K562 (cell line): ENCODE measurements around the gene CYSTM1. TPM values are rescaled to one million over a fixed set of nuclear protein-coding genes. Genes with fewer than 3 reads are reported as not detected.

ENCODE experiments used
- ATAC-seq: fragments of 200-7000 bp; cut with Tn5 transposase; 3 replicates; pipeline ENCODE4 v1.9.1; 2020; ENCODE audit warnings: moderate library complexity
- BruUV-seq: library from RNA; stranded (reverse); fragments of 400-500 nt; replicated peaks from 2 replicates; lab custom pipeline; 2021; lab: Mats Ljungman, UMichigan
- CTCF ChIA-PET: fragments of 300-600 bp; formaldehyde crosslinking; extraction: SDS; loops from one replicate; lab custom pipeline; 2021; ENCODE audit warnings: low intra/inter-chr PET ratio; lab: Yijun Ruan, JAX
- POLR2A ChIA-PET: fragments of 300-600, 350-650 bp; sonication (Branson Sonifier 250); formaldehyde crosslinking; extraction: SDS; loops from one replicate; lab custom pipeline; 2021; ENCODE audit warnings: antibody characterized with exemption, inconsistent platforms; lab: Yijun Ruan, JAX
- DNase-seq, 4 experiments: peaks; one replicate each; pipeline versions ENCODE4 v3.0.0 to v3.0.0-alpha.2; 2011 to 2018; ENCODE audit warnings: low spot score in 3 of 4, mixed read lengths in 3 of 4; ENCODE audit errors: extremely low read depth in 1 of 4
- FAIRE-seq: peaks from 2 replicates; lab custom pipeline; 2011; peaks lifted over from hg19 to GRCh38; lab: Jason Lieb, UNC
- H2AFZ ChIP-seq: 2 replicates; pipeline ENCODE4 v1.6.0; 2011; ENCODE audit warnings: low read depth, low read length, control low read depth, inconsistent platforms
- H3K27ac ChIP-seq: fragments of 200-600 bp; 3 replicates; pipeline ENCODE4 v1.8.0; 2011; ENCODE audit warnings: low read depth, mild to moderate bottlenecking, control low read depth, inconsistent platforms, low read length, moderate library complexity, mixed read lengths; ENCODE audit errors: extremely low read depth
- H3K27me3 ChIP-seq, 2 experiments: fragments of 300-600 bp in 1 of 2; 2 replicates in 1 of 2; 3 replicates in 1 of 2; pipeline versions ENCODE4 v1.6.0 to v1.8.0; 2011; ENCODE audit warnings: inconsistent platforms in 2 of 2, low read length in 2 of 2, mild to moderate bottlenecking in 1 of 2, mixed read lengths in 1 of 2, moderate library complexity in 1 of 2; ENCODE audit not compliant: control insufficient read depth in 2 of 2, insufficient read depth in 2 of 2
- H3K36me3 ChIP-seq: fragments of 300-600 bp; 3 replicates; pipeline ENCODE4 v1.8.0; 2011; ENCODE audit warnings: mild to moderate bottlenecking, low read length, inconsistent platforms; ENCODE audit not compliant: control insufficient read depth, insufficient read depth
- H3K4me1 ChIP-seq, 2 experiments: fragments of 200-600 bp in 1 of 2; replicated peaks in 1 of 2; 2 replicates in 1 of 2; 3 replicates in 1 of 2; pipeline versions ENCODE4 v1.5.1 to v1.8.0; 2011; ENCODE audit warnings: inconsistent platforms in 2 of 2, low read length in 2 of 2, mild to moderate bottlenecking in 1 of 2, mixed read lengths in 1 of 2, moderate library complexity in 1 of 2; ENCODE audit not compliant: control insufficient read depth in 2 of 2, insufficient read depth in 2 of 2
- H3K4me2 ChIP-seq: 2 replicates; pipeline ENCODE4 v1.6.1; 2011; ENCODE audit warnings: low read length, control low read depth, inconsistent platforms, mixed read lengths; ENCODE audit not compliant: insufficient read depth
- H3K4me3 ChIP-seq: fragments of 200-600 bp; sonication (generic), shearing (Covaris generic); 2 replicates; pipeline ENCODE4 v1.5.1; 2016; ENCODE audit warnings: control low read depth, inconsistent platforms
- H3K79me2 ChIP-seq: fragments of 200-600 bp; 3 replicates; pipeline ENCODE4 v1.8.0; 2011; ENCODE audit warnings: low read length, inconsistent platforms; ENCODE audit not compliant: control insufficient read depth, insufficient read depth
- H3K9ac ChIP-seq, 2 experiments: 2 replicates each; pipeline versions ENCODE4 v1.6.0 to v1.6.1; 2011; ENCODE audit warnings: low read depth in 2 of 2, low read length in 2 of 2, control low read depth in 1 of 2, inconsistent platforms in 1 of 2, mild to moderate bottlenecking in 1 of 2, mixed read lengths in 1 of 2; ENCODE audit not compliant: insufficient read depth in 1 of 2
- H3K9me1 ChIP-seq: one replicate; pipeline ENCODE4 v1.6.0; 2011; ENCODE audit warnings: inconsistent platforms, mild to moderate bottlenecking, low read length, moderate library complexity; ENCODE audit not compliant: control insufficient read depth, insufficient read depth
- H3K9me3 ChIP-seq: replicated peaks from 2 replicates; pipeline ENCODE4 v1.5.1; 2011; ENCODE audit warnings: low read depth, low read length, inconsistent platforms; ENCODE audit not compliant: control insufficient read depth, insufficient read depth
- H4K20me1 ChIP-seq: replicated peaks from 2 replicates; pipeline ENCODE4 v1.6.1; 2011; ENCODE audit warnings: low read length, inconsistent platforms, mixed read lengths; ENCODE audit not compliant: control insufficient read depth, insufficient read depth
- CTCF ChIP-seq, 3 experiments: IDR thresholded peaks in 2 of 3; conservative IDR thresholded peaks in 1 of 3; 2 replicates each; pipeline ENCODE4 v1.5.1; 2011 to 2012; ENCODE audit warnings: low read length in 3 of 3, mild to moderate bottlenecking in 3 of 3, control low read depth in 2 of 3, improper control_type of control experiment in 1 of 3, inconsistent platforms in 1 of 3, low read depth in 1 of 3, mixed read lengths in 1 of 3, moderate library complexity in 1 of 3; ENCODE audit not compliant: insufficient read depth in 2 of 3
- E2F5 ChIP-seq: sonication (generic); formaldehyde crosslinking; IDR thresholded peaks from 2 replicates; pipeline ENCODE4 v1.8.0; 2022; ENCODE audit warnings: mild to moderate bottlenecking, missing genetic modification reagents
- POLR3G ChIP-seq: IDR thresholded peaks from 2 replicates; pipeline ENCODE4 v1.6.1; 2011; ENCODE audit not compliant: insufficient read length, insufficient replicate concordance; ENCODE audit errors: extremely low read depth
- PRMT5 ChIP-seq: sonication (generic); formaldehyde crosslinking; IDR thresholded peaks from 2 replicates; pipeline ENCODE4 v1.5.0; 2020; ENCODE audit warnings: missing genetic modification reagents
- PTRF ChIP-seq: fragments of 450-650 bp; IDR thresholded peaks from 2 replicates; pipeline ENCODE4 v1.6.1; 2016; ENCODE audit warnings: mild to moderate bottlenecking, missing genetic modification characterization, missing compliant biosample characterization
- RBM39 ChIP-seq: fragments of 200-400 bp; formaldehyde crosslinking; optimal IDR thresholded peaks from 2 replicates; pipeline ENCODE3; 2018; ENCODE audit warnings: low read depth, low read length
- SAFB ChIP-seq: fragments of 200-400 bp; formaldehyde crosslinking; IDR thresholded peaks from 2 replicates; pipeline ENCODE4 v1.6.1; 2017; ENCODE audit warnings: low read depth, low read length, borderline replicate concordance
- SMARCA4 ChIP-seq: fragments of 450-650 bp; IDR thresholded peaks from 2 replicates; pipeline ENCODE4 v1.6.1; 2016
- XRCC5 ChIP-seq: fragments of 200-400 bp; formaldehyde crosslinking; IDR thresholded peaks from 2 replicates; pipeline ENCODE4 v1.6.1; 2017; ENCODE audit warnings: low read depth, mild to moderate bottlenecking, low read length
- ZBTB9 ChIP-seq: fragments of 450-650 bp; formaldehyde crosslinking; IDR thresholded peaks from 2 replicates; pipeline ENCODE4 v1.4.0; 2020; ENCODE audit warnings: mild to moderate bottlenecking, moderate library complexity
- ZFP36 ChIP-seq: fragments of 150-350 bp; IDR thresholded peaks from 2 replicates; pipeline ENCODE4 v1.6.1; 2018; ENCODE audit warnings: low read length, low read depth; ENCODE audit not compliant: partially characterized antibody
- ZNF316 ChIP-seq: fragments of 450-650 bp; IDR thresholded peaks from 2 replicates; pipeline ENCODE4 v1.6.1; 2016
- ZNF518B ChIP-seq: fragments of 250-450 bp; sonication (Bioruptor Pico); IDR thresholded peaks from 2 replicates; pipeline ENCODE4 v1.5.0; 2021; ENCODE audit warnings: mild to moderate bottlenecking, moderate library complexity
- WGBS: fragments of 100-300 bp; shearing (Covaris generic); methylation state at CpG from one replicate; pipeline ENCODE4 v1.1.6; 2016; ENCODE audit warnings: low coverage, mixed read lengths; ENCODE audit not compliant: insufficient coverage; ENCODE audit errors: missing lambda C conversion rate; 5-methylcytosine and 5-hydroxymethylcytosine counted together
- in situ Hi-C: fragments of 300-500 bp; cut with MboI; formaldehyde crosslinking; loops from 4 replicates; pipeline ENCODE4 v1.15.0; 2018; ENCODE audit warnings: inconsistent platforms, mixed read lengths
- intact Hi-C: fragments of 100-400 bp; cut with micrococcal nuclease; formaldehyde crosslinking; loops from 2 replicates; pipeline ENCODE4 v1.14.2; 2022
- polyA plus RNA-seq, 8 experiments: library from polyadenylated mRNA; depleted of rRNA in 4 of 8; stranded (reverse) in 5 of 8; unstranded in 3 of 8; fragments of >200 nt; fragmentation: Nextera tagmentation in 2 of 8; fragmentation: Illumina TruSeq in 1 of 8; extraction: Ambion mirVana in 2 of 8; extraction: Trizol in 1 of 8; gene quantifications; 2 replicates each; pipeline versions ENCODE4 v1.2.1 to v1.2.3, GENCODE V29; 2011 to 2014; ENCODE audit warnings: inconsistent platforms in 1 of 8, missing spikeins in 1 of 8
- total RNA-seq, 7 experiments: library from RNA; depleted of rRNA in 6 of 7; stranded (reverse); fragments of >200 nt in 6 of 7; fragmentation: Illumina TruSeq in 2 of 7; extraction: Trizol in 2 of 7; gene quantifications; 2 replicates each; pipeline versions ENCODE4 v1.2.1 to v1.2.3, GENCODE V29; 2011 to 2021; ENCODE audit warnings: low replicate concordance in 1 of 7

CYSTM1 gene
- total and polyA plus RNA-seq, 9 of the 15 experiments (the other 6 are each of a cell fraction or from before 2014, with no cell fraction given), result 76.1 to 422 (median 108) TPM

GRCh38 chr5:140239939-140240700 is 65.1 kb downstream of the CYSTM1 start:
- H3K4me1 ChIP-seq, result peaks cover 15 to 30% of the 10 kb centered on the region in 2 experiments
- peaks cover 12% of the 10 kb centered on the region; the same call in 2 of the 3 replicates for H3K79me2 ChIP-seq
- FAIRE-seq (peak; percentile 80), DNase-seq (peak; percentile 55 to 74 (median 68)), ATAC-seq (peak; percentile 82)
- no peak overlapping the region for H2AFZ ChIP-seq
- no TSS peak for BruUV-seq
- H3K9me3 ChIP-seq, result no peaks in the 10 kb centered on the region
- no peaks in the 10 kb centered on the region for H3K9me1 ChIP-seq
- WGBS, result 41% methylated on average over 8 of the region's 11 CpGs
- H3K4me3 ChIP-seq, result no peak overlapping the region
- ChIA-PET CTCF (interaction anchor here (0.7 to 2.4 kb wide), 3 partner anchors 112 to 123 kb away, joined by 3 to 11 read pairs (median 4); no protein-coding TSS in a partner anchor), POLR2A (interaction anchor here (0.6 to 1.8 kb wide), 9 partner anchors 9 to 87 kb away, joined by 3 to 9 read pairs (median 3); no protein-coding TSS in a partner anchor)
- intact Hi-C loops (loop anchor here (1.0 to 10.0 kb wide), 4 partner anchors 71 to 492 kb away; partner anchors contain the start of gene SRA1), in situ Hi-C loops (loop anchor here (5.0 to 10.0 kb wide), 2 partner anchors 117 to 485 kb away; no protein-coding TSS in a partner anchor)
- H3K27me3 ChIP-seq, result no peaks in the 10 kb centered on the region
- no peak overlapping the region for H3K9ac ChIP-seq
- no peak overlapping the region for H3K4me2 ChIP-seq
- no peak overlapping the region for H3K27ac ChIP-seq
- peaks cover 24% of the 10 kb centered on the region for H3K36me3 ChIP-seq
- H4K20me1 ChIP-seq, result peaks cover 28% of the 10 kb centered on the region
- TF ChIP-seq CTCF (IDR thresholded peaks at IDR 0.05 in 2 of 3, conservative IDR thresholded peaks at IDR 0.05 in 1 of 3; ENCODE audit: insufficient read depth in 2 of 3, low read depth in 1 of 3, low read length in 3 of 3), result peak; percentile 69 to 80 (median 79)
- TF ChIP-seq PRMT5, result no peak
- no peak for TF ChIP-seq ZNF518B (CRISPR knock-in tag)
- no peak for TF ChIP-seq SMARCA4
- no peak for TF ChIP-seq ZBTB9 (CRISPR knock-in tag)
- TF ChIP-seq SAFB, result no peak
- no peak for TF ChIP-seq E2F5 (CRISPR knock-in tag)
- no peak for TF ChIP-seq ZFP36
- TF ChIP-seq PTRF (tag), result no peak
- TF ChIP-seq POLR3G, result no peak
- peak; percentile 55; the same call in 1 of the 2 replicates for TF ChIP-seq XRCC5
- TF ChIP-seq RBM39, result no peak
- TF ChIP-seq ZNF316, result no peak
